ENCODE measurements around the gene NXPH4.

DNA sequence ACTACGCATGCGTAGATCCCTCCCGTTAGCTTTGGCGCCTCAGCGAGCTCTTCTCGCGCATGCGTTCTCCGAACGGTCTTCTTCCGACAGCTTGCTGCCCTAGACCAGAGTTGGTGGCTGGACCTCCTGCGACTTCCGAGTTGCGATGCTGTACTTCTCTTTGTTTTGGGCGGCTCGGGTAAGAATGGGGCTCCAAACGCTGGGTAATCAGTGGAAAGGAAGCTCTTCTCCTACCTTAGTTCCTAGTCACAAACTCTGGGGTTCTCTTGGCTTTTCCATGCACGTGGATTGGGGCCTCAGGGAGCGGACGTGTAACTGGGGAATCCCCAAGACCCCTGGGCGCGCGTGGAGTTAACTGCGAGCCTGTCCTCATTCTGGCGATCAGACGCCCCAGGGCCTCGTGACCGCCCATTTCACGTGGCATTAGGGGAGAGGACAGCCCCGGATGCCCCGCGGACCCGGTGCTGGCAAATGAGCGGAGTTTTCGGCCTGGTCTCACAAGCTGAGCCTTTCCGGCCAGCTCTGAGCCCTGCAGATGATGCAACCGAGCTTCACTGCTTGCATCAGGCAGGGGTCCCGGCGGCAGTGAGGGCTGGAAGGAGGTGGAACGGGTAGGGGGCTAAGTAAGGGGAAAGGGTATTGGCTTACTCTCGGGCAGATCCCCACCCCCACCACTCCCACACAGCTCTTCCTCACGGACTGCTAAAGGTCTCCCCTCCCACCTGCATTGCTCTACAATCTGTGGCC lies 13.2 kb downstream of the NXPH4 start, which contains the start of gene SHMT2:
- TF ChIP-seq, protein P1, sequence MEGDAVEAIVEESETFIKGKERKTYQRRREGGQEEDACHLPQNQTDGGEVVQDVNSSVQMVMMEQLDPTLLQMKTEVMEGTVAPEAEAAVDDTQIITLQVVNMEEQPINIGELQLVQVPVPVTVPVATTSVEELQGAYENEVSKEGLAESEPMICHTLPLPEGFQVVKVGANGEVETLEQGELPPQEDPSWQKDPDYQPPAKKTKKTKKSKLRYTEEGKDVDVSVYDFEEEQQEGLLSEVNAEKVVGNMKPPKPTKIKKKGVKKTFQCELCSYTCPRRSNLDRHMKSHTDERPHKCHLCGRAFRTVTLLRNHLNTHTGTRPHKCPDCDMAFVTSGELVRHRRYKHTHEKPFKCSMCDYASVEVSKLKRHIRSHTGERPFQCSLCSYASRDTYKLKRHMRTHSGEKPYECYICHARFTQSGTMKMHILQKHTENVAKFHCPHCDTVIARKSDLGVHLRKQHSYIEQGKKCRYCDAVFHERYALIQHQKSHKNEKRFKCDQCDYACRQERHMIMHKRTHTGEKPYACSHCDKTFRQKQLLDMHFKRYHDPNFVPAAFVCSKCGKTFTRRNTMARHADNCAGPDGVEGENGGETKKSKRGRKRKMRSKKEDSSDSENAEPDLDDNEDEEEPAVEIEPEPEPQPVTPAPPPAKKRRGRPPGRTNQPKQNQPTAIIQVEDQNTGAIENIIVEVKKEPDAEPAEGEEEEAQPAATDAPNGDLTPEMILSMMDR (IDR thresholded peaks at IDR 0.05 in 4 of 5, conservative IDR thresholded peaks at IDR 0.05 in 1 of 5) = no peak
- peak; percentile 38 to 44 for TF ChIP-seq POLR2A (IDR thresholded peaks at IDR 0.05)

All from gastrocnemius medialis (tissue), 4 donors.